Measurements from ENCODE around the gene POFUT2. TPM values are rescaled to one million over a fixed set of nuclear protein-coding genes. Genes with fewer than 3 reads are reported as not detected.

POFUT2 gene
- total RNA-seq, 1 experiment from 2014 or later: 28.2 TPM

DNA sequence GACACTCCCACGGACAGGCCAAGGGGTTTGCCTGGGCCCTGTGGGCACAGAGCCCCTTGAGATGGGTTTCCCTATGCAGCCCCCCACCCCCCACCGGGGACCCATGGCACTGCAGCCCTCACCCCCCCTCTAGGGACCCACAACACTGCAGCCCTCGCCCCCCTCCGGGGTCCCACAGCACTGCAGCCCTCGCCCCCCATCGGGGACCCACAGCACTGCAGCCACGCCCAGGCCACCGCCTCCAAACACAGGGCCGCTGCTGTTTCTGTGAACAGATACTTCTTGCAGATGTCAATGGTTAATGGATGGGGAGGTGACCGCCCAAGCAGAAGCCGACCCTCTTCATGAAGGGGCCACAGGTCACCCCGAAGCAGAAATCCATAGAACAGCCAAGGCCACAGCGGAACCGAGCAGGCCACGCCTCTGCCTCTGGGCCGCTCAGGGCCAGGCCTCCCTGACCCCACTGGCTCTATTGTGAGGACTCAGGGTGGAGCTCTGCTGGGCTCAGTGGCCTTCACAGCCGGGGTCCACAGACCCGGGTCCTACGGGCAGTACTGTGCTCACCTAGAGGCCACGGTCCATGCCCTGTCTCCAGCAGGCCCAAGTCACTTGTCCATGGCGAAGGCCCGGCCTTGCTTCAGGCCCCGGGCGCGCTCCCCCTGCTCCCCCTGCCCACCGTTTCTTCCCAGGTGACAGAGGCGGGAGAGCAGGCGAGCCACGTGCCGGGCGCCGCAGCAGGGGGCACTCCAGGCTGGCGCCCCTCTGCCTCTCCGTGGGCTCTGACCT, 4.1 kb upstream of the POFUT2 start:
- H3K27ac ChIP-seq (ENCODE audit: low read length): no peak overlapping the region
- intact Hi-C loops (cut with micrococcal nuclease): loop anchor here (1.0 kb wide), 3 partner anchors 114 to 152 kb away; no protein-coding TSS in a partner anchor
- BruUV-seq (replicated peaks): no TSS peak
- H3K4me3 ChIP-seq (ENCODE audit: low read length): no peak overlapping the region
- peaks cover 54% of the 10 kb centered on the region for H3K4me1 ChIP-seq (ENCODE audit: insufficient read depth, low read length)
- H3K9me3 ChIP-seq (ENCODE audit: low read length): no peaks in the 10 kb centered on the region
- H3K27me3 ChIP-seq (ENCODE audit: low read length): no peaks in the 10 kb centered on the region
- H2AFZ ChIP-seq (ENCODE audit: low read length): no peak overlapping the region
- ChIA-PET POLR2A (ENCODE audit: unreplicated experiment) (no interaction called here), CTCF (interaction anchor here (0.6 to 0.8 kb wide), 2 partner anchors 18 to 66 kb away, joined by 3 to 7 read pairs; no protein-coding TSS in a partner anchor)
- ATAC-seq (no peak), DNase-seq (no peak)
- no peaks in the 10 kb centered on the region for H3K36me3 ChIP-seq (ENCODE audit: low read depth, low read length)
- no peak overlapping the region for H3K4me2 ChIP-seq (ENCODE audit: low read length)
- no peak for TF ChIP-seq EZH2phosphoT487 (IDR thresholded peaks at IDR 0.05; ENCODE audit: borderline replicate concordance, low read length)
- no peak for TF ChIP-seq EZH2 (IDR thresholded peaks at IDR 0.05; ENCODE audit: low read length, unreplicated experiment)
- TF ChIP-seq, protein P1, sequence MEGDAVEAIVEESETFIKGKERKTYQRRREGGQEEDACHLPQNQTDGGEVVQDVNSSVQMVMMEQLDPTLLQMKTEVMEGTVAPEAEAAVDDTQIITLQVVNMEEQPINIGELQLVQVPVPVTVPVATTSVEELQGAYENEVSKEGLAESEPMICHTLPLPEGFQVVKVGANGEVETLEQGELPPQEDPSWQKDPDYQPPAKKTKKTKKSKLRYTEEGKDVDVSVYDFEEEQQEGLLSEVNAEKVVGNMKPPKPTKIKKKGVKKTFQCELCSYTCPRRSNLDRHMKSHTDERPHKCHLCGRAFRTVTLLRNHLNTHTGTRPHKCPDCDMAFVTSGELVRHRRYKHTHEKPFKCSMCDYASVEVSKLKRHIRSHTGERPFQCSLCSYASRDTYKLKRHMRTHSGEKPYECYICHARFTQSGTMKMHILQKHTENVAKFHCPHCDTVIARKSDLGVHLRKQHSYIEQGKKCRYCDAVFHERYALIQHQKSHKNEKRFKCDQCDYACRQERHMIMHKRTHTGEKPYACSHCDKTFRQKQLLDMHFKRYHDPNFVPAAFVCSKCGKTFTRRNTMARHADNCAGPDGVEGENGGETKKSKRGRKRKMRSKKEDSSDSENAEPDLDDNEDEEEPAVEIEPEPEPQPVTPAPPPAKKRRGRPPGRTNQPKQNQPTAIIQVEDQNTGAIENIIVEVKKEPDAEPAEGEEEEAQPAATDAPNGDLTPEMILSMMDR (conservative IDR thresholded peaks at IDR 0.05; ENCODE audit: low read depth, low read length): no peak
- no peak overlapping the region for H3K9ac ChIP-seq (ENCODE audit: low read length)
- H3F3A ChIP-seq (ENCODE audit: low read length, unreplicated experiment): no peaks in the 10 kb centered on the region
- H4K20me1 ChIP-seq (ENCODE audit: low read length): no peaks in the 10 kb centered on the region
- no peaks in the 10 kb centered on the region for H3K9me2 ChIP-seq (replicated peaks; ENCODE audit: low read length)
- peaks cover 20% of the 10 kb centered on the region for H3K79me2 ChIP-seq (ENCODE audit: low read length)

DNA sequence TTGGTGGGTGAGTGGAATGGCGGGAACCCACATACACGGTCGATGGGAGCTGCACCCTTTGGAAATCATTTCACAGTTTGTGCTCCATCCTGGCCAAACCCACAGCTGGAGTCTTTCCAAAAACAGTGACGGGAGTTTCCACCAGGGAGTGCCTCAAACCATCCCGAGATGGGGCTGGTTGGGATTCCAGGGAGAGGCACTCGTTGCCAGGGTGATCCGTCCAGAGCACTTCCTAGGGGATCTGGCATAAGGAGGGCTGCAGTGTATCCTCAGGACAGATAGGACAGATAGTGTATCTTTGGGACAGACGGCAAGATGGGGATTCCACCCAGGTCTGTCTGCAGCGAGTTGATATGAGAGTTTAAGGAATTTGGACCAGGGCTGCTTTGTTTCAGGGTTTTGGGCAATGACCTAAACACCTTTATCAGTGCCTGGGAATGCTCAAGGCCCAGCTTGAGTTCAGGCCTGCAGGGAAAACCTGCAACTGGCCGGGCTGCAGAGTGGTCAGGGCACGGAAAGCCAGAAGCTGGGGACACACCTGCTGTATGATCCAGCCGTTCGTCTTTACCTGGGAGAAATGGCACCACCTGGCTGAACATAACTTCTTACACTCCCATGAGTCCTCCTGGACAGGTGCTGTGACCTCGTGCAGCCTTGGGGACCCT, 3.4 kb upstream of the POFUT2 start:
- no TSS peak for BruUV-seq (replicated peaks)
- peak; percentile 40 for DNase-seq
- no peaks in the 10 kb centered on the region for H3K27me3 ChIP-seq (ENCODE audit: low read length)
- no peak for ATAC-seq
- ChIA-PET POLR2A (ENCODE audit: unreplicated experiment) (no interaction called here), CTCF (interaction anchor here (1.6 to 2.3 kb wide), 2 partner anchors 151 to 153 kb away, joined by 4 to 16 read pairs; no protein-coding TSS in a partner anchor)
- H3K4me1 ChIP-seq (ENCODE audit: insufficient read depth, low read length): peaks cover 50% of the 10 kb centered on the region
- no peak overlapping the region for H3K9ac ChIP-seq (ENCODE audit: low read length)
- H2AFZ ChIP-seq (ENCODE audit: low read length): no peak overlapping the region
- H3K36me3 ChIP-seq (ENCODE audit: low read depth, low read length): no peaks in the 10 kb centered on the region
- H3K4me3 ChIP-seq (ENCODE audit: low read length): no peak overlapping the region
- H3F3A ChIP-seq (ENCODE audit: low read length, unreplicated experiment): no peaks in the 10 kb centered on the region
- H4K20me1 ChIP-seq (ENCODE audit: low read length): no peaks in the 10 kb centered on the region
- no peak overlapping the region for H3K4me2 ChIP-seq (ENCODE audit: low read length)
- no peaks in the 10 kb centered on the region for H3K9me2 ChIP-seq (replicated peaks; ENCODE audit: low read length)
- H3K9me3 ChIP-seq (ENCODE audit: low read length): no peaks in the 10 kb centered on the region
- no peak overlapping the region for H3K27ac ChIP-seq (ENCODE audit: low read length)
- intact Hi-C loops (cut with micrococcal nuclease): no loop called here
- peaks cover 23% of the 10 kb centered on the region for H3K79me2 ChIP-seq (ENCODE audit: low read length)
- TF ChIP-seq EZH2phosphoT487 (IDR thresholded peaks at IDR 0.05; ENCODE audit: borderline replicate concordance, low read length): no peak
- TF ChIP-seq, protein P1 (conservative IDR thresholded peaks at IDR 0.05; ENCODE audit: low read depth, low read length): no peak
- no peak for TF ChIP-seq EZH2 (IDR thresholded peaks at IDR 0.05; ENCODE audit: low read length, unreplicated experiment)

Data from PC-3 (cell line).